OCI-LY7 (cell line): ENCODE data around the gene DKK3. TPM values are rescaled to one million over a fixed set of nuclear protein-coding genes. Genes with fewer than 3 reads are reported as not detected.

ENCODE experiments used
- BruUV-seq: library from RNA; stranded (reverse); fragments of 400-500 nt; replicated peaks from 2 replicates; lab custom pipeline; 2021; lab: Mats Ljungman, UMichigan
- CTCF ChIA-PET: fragments of 300-600 bp; sonication (Branson Sonifier 250); formaldehyde crosslinking; loops from one replicate; lab custom pipeline; 2022; ENCODE audit warnings: antibody characterized with exemption; ENCODE audit not compliant: unreplicated experiment; lab: Charles Lee
- POLR2A ChIA-PET: fragments of 300-600 bp; sonication (Branson Sonifier 250); formaldehyde crosslinking; loops from one replicate; lab custom pipeline; 2022; ENCODE audit warnings: antibody characterized with exemption; lab: Charles Lee
- DNase-seq: peaks from one replicate; pipeline ENCODE4 v3.0.0-alpha.2; 2015; ENCODE audit warnings: low spot score
- H2AFZ ChIP-seq: fragments of 200-600 bp; sonication (generic), shearing (Covaris generic); 2 replicates; pipeline ENCODE4 v1.6.1; 2014; ENCODE audit warnings: mild to moderate bottlenecking, antibody characterized with exemption, low read length, moderate library complexity
- H3K27ac ChIP-seq: fragments of 200-600 bp; sonication (generic); 2 replicates; pipeline ENCODE4 v1.5.1; 2014; ENCODE audit warnings: mixed run types, low read depth, mild to moderate bottlenecking, moderate library complexity, low read length, inconsistent platforms; ENCODE audit not compliant: poor library complexity, severe bottlenecking
- H3K36me3 ChIP-seq: fragments of 200-600 bp; sonication (generic); 2 replicates; pipeline ENCODE4 v1.6.1; 2014; ENCODE audit warnings: mild to moderate bottlenecking, antibody characterized with exemption, low read length, moderate library complexity, mixed read lengths; ENCODE audit not compliant: insufficient read depth
- H3K4me1 ChIP-seq: fragments of 200-600 bp; sonication (generic); 2 replicates; pipeline ENCODE4 v1.5.1; 2014; ENCODE audit warnings: mild to moderate bottlenecking, low read length; ENCODE audit not compliant: insufficient read depth, poor library complexity, severe bottlenecking
- H3K4me2 ChIP-seq: fragments of 200-600 bp; sonication (generic); 2 replicates; pipeline ENCODE4 v1.6.1; 2014; ENCODE audit warnings: mild to moderate bottlenecking, low read length
- H3K4me3 ChIP-seq: fragments of 200-600 bp; sonication (generic); 2 replicates; pipeline ENCODE4 v1.5.1; 2014; ENCODE audit warnings: mild to moderate bottlenecking, low read depth, low read length; ENCODE audit not compliant: poor library complexity, severe bottlenecking
- H3K79me2 ChIP-seq: fragments of 200-600 bp; sonication (generic); 2 replicates; pipeline ENCODE4 v1.6.1; 2016; ENCODE audit warnings: low read depth, mild to moderate bottlenecking, low read length, moderate library complexity, mixed read lengths; ENCODE audit not compliant: insufficient read depth
- H3K9me2 ChIP-seq: fragments of 200-600 bp; sonication (generic); 2 replicates; pipeline ENCODE4 v1.6.1; 2016; ENCODE audit warnings: mild to moderate bottlenecking, low read length, mixed read lengths; ENCODE audit not compliant: insufficient read depth
- H3K9me3 ChIP-seq: fragments of 200-600 bp; sonication (generic); 2 replicates; pipeline ENCODE4 v1.6.1; 2014; ENCODE audit warnings: mild to moderate bottlenecking, mixed run types, low read length, mixed read lengths
- H4K20me1 ChIP-seq: fragments of 200-600 bp; sonication (generic); 2 replicates; pipeline ENCODE4 v1.6.1; 2014; ENCODE audit warnings: mild to moderate bottlenecking, antibody characterized with exemption, low read length, moderate library complexity, mixed read lengths; ENCODE audit not compliant: insufficient read depth
- EZH2phosphoT487 ChIP-seq: fragments of 200-600 bp; sonication (generic); IDR thresholded peaks from 2 replicates; pipeline ENCODE4 v1.6.1; 2018; ENCODE audit warnings: low read depth, borderline replicate concordance, mild to moderate bottlenecking, mixed run types, antibody characterized with exemption, low read length, moderate library complexity, mixed read lengths
- intact Hi-C: fragments of 100-400 bp; cut with micrococcal nuclease; formaldehyde crosslinking; loops from one replicate; pipeline ENCODE4 v1.10.0; 2022; ENCODE audit not compliant: unreplicated experiment
- total RNA-seq, 2 experiments: library from RNA; depleted of rRNA in 1 of 2; stranded (reverse); fragments of >200 nt in 1 of 2; shearing (Covaris generic) in 1 of 2; gene quantifications; 2 replicates each; pipeline ENCODE4 v1.2.3, GENCODE V29; 2014 to 2022
- TF ChIP-seq, protein P1 (sequence below): fragments of 200-600 bp; sonication (generic); conservative IDR thresholded peaks from 2 replicates; pipeline ENCODE4 v1.5.1; 2014; ENCODE audit warnings: mild to moderate bottlenecking, antibody characterized with exemption, low read length, moderate library complexity, mixed read lengths

Gene DKK3
- total RNA-seq, 2 experiments from 2014 or later: not detected

DNA sequence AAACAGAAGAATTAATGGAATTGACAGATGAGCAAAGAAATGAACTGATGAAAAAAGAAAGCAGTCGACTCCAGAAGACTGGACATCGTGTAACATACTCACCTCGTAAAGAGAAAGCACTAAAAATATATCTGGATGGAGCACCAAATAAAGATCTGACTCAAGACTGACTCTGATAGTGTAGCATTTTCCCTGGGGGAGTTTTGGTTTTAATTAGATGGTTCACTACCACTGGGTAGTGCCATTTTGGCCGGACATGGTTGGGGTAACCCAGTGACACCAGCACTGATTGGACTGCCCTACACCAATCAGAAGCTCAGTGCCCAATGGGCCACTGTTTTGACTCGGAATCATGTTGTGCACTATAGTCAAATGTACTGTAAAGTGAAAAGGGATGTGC is 52.4 kb downstream of the DKK3 start:
- no TSS peak for BruUV-seq
- H4K20me1 ChIP-seq: no peaks in the 10 kb centered on the region
- H3K36me3 ChIP-seq: peaks cover 63% of the 10 kb centered on the region
- ChIA-PET CTCF (interaction anchor here (0.8 kb wide), 1 partner anchor 11 kb away, joined by 3 read pairs; no protein-coding TSS in a partner anchor), POLR2A (no interaction called here)
- H3K4me2 ChIP-seq: no peak overlapping the region
- TF ChIP-seq, protein P1, sequence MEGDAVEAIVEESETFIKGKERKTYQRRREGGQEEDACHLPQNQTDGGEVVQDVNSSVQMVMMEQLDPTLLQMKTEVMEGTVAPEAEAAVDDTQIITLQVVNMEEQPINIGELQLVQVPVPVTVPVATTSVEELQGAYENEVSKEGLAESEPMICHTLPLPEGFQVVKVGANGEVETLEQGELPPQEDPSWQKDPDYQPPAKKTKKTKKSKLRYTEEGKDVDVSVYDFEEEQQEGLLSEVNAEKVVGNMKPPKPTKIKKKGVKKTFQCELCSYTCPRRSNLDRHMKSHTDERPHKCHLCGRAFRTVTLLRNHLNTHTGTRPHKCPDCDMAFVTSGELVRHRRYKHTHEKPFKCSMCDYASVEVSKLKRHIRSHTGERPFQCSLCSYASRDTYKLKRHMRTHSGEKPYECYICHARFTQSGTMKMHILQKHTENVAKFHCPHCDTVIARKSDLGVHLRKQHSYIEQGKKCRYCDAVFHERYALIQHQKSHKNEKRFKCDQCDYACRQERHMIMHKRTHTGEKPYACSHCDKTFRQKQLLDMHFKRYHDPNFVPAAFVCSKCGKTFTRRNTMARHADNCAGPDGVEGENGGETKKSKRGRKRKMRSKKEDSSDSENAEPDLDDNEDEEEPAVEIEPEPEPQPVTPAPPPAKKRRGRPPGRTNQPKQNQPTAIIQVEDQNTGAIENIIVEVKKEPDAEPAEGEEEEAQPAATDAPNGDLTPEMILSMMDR: no peak
- no peak for TF ChIP-seq EZH2phosphoT487
- H3K9me3 ChIP-seq: no peaks in the 10 kb centered on the region
- no peaks in the 10 kb centered on the region for H3K79me2 ChIP-seq
- H3K27ac ChIP-seq: no peak overlapping the region
- no peak for DNase-seq
- intact Hi-C loops: no loop called here
- H3K9me2 ChIP-seq: no peaks in the 10 kb centered on the region
- no peaks in the 10 kb centered on the region for H3K4me1 ChIP-seq
- no peak overlapping the region for H3K4me3 ChIP-seq
- no peak overlapping the region for H2AFZ ChIP-seq

DNA sequence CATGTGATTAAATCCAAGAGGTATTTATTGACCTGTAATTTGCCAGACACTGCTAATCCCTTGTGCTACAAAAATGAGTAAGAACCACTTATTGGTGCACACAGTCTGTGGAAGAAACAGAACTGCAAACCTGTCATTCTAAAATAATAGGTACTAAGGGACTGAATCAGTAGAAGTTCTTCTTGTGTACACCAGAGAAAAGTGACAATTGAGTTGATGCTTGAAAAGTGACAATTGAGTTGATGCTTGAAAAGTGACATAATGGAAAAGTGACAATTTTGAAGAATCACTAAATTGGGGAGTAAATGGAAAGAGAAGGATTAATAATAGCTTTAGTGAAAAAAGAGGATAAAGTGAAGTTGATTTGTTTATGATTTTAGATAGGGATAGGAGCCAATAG is 56.4 kb downstream of the DKK3 start:
- POLR2A ChIA-PET: no interaction called here
- H3K36me3 ChIP-seq: peaks cover 81% of the 10 kb centered on the region

DNA sequence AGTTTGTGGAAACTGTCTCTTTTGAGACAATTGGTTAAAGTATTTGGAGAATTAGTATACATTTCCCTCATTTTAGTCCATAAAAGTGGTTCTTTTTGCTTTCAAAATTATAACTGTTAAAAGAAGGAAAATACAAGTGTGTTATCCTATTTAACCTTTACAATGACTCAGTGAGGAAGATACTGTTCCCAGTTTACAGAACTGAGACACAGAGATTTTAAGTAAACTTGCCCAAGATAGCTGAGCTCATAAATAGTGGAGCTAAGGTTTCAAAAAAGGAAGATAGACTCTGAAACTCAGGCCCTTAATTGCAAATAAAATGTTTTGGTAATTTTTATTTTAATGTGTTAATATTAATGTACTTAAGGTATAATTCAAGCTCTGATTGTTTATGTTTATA is 58.9 kb downstream of the DKK3 start:
- ChIA-PET CTCF (no interaction called here), POLR2A (no interaction called here)
- no peak overlapping the region for H2AFZ ChIP-seq
- H3K9me2 ChIP-seq: no peaks in the 10 kb centered on the region
- TF ChIP-seq, protein P1: no peak
- no peak for TF ChIP-seq EZH2phosphoT487
- H3K27ac ChIP-seq: no peak overlapping the region
- DNase-seq: no peak
- H3K4me1 ChIP-seq: no peaks in the 10 kb centered on the region
- no peaks in the 10 kb centered on the region for H4K20me1 ChIP-seq
- H3K9me3 ChIP-seq: no peaks in the 10 kb centered on the region
- H3K4me2 ChIP-seq: no peak overlapping the region
- peaks cover 75% of the 10 kb centered on the region for H3K36me3 ChIP-seq
- intact Hi-C loops: no loop called here
- H3K79me2 ChIP-seq: no peaks in the 10 kb centered on the region
- H3K4me3 ChIP-seq: no peak overlapping the region
- no TSS peak for BruUV-seq

More for the DNA sequence above, 56.4 kb downstream of the DKK3 start:
- H2AFZ ChIP-seq: no peak overlapping the region
- TF ChIP-seq, protein P1: no peak
- no peak for TF ChIP-seq EZH2phosphoT487
- no peak overlapping the region for H3K4me2 ChIP-seq
- no peaks in the 10 kb centered on the region for H4K20me1 ChIP-seq
- no peak overlapping the region for H3K27ac ChIP-seq
- BruUV-seq: no TSS peak
- no peak overlapping the region for H3K4me3 ChIP-seq
- CTCF ChIA-PET: no interaction called here
- no peaks in the 10 kb centered on the region for H3K79me2 ChIP-seq
- no peak for DNase-seq
- intact Hi-C loops: no loop called here
- no peaks in the 10 kb centered on the region for H3K9me3 ChIP-seq
- no peaks in the 10 kb centered on the region for H3K9me2 ChIP-seq
- H3K4me1 ChIP-seq: no peaks in the 10 kb centered on the region
